ENCODE measurements around the gene NRN1L.

The NRN1L gene

DNA sequence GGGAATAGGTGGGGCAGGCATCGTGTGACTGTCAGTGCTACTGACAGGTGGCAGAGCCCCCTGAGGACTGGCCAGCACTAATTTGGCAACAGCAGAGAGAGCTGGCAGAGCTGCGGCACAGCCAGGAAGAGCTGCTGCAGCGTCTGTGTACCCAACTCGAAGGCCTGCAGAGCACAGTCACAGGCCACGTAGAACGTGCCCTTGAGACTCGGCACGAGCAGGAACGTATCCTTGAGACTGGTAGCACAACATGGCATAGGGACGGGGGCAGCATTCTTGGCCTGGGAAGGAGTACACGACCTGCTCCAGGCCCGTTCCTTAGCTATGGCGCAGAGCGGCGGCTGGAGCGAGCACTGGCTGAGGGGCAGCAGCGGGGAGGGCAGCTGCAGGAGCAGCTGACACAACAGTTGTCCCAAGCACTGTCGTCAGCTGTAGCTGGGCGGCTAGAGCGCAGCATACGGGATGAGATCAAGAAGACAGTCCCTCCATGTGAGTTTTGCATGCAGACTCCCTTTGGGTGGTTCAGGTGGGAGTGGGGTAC is 3.0 kb upstream of the NRN1L start:
- Histone ChIP-seq H3K27ac (ENCODE audit: low read length) (no peak overlapping the region), H3K4me2 (ENCODE audit: insufficient read depth, low read length) (no peak overlapping the region), H3K9ac (ENCODE audit: low read depth, low read length) (no peak overlapping the region), H3K79me2 (ENCODE audit: insufficient read depth, low read length) (peaks cover 7% of the 10 kb centered on the region), H4K20me1 (ENCODE audit: insufficient read depth, low read length) (peaks cover 42% of the 10 kb centered on the region), H3K27me3 (ENCODE audit: insufficient read depth, low read length, poor library complexity) (no peaks in the 10 kb centered on the region), H3K4me3 (ENCODE audit: low read depth in 1 of 2, low read length in 2 of 2) (no peak overlapping the region), H3K4me1 (ENCODE audit: insufficient read depth, low read length) (no peaks in the 10 kb centered on the region), H2AFZ (ENCODE audit: low read depth, low read length) (no peak overlapping the region), H3K36me3 (ENCODE audit: insufficient read depth, low read length) (peaks cover 97% of the 10 kb centered on the region), H3K9me3 (ENCODE audit: insufficient read depth, low read length, severe bottlenecking) (no peaks in the 10 kb centered on the region)
- DNase-seq (no peak), ATAC-seq (ENCODE audit: insufficient read depth, low read depth) (no peak)
- TF ChIP-seq CTCF (IDR thresholded peaks at IDR 0.05; ENCODE audit: borderline replicate concordance, extremely low read depth, low read length, poor library complexity, severe bottlenecking) = no peak
- no peak for TF ChIP-seq EZH2 (IDR thresholded peaks at IDR 0.05; ENCODE audit: borderline replicate concordance, low read depth, low read length, severe bottlenecking)

- no peaks in the 10 kb centered on the region for H3K9me3 ChIP-seq (ENCODE audit: insufficient read depth, low read length, severe bottlenecking)
- ATAC-seq (ENCODE audit: insufficient read depth, low read depth) (no peak), DNase-seq (no peak)
- no peaks in the 10 kb centered on the region for H3K27me3 ChIP-seq (ENCODE audit: insufficient read depth, low read length, poor library complexity)
- H3K36me3 ChIP-seq (ENCODE audit: insufficient read depth, low read length) = peaks cover 88% of the 10 kb centered on the region
- no peak overlapping the region for H3K9ac ChIP-seq (ENCODE audit: low read depth, low read length)
- H3K4me3 ChIP-seq (ENCODE audit: low read depth in 1 of 2, low read length in 2 of 2) = no peak overlapping the region
- no peak overlapping the region for H3K4me2 ChIP-seq (ENCODE audit: insufficient read depth, low read length)
- no peak overlapping the region for H2AFZ ChIP-seq (ENCODE audit: low read depth, low read length)
- no peaks in the 10 kb centered on the region for H3K79me2 ChIP-seq (ENCODE audit: insufficient read depth, low read length)
- no peaks in the 10 kb centered on the region for H3K4me1 ChIP-seq (ENCODE audit: insufficient read depth, low read length)
- H4K20me1 ChIP-seq (ENCODE audit: insufficient read depth, low read length) = peaks cover 34% of the 10 kb centered on the region
- TF ChIP-seq EZH2 (IDR thresholded peaks at IDR 0.05; ENCODE audit: borderline replicate concordance, low read depth, low read length, severe bottlenecking) = no peak
- TF ChIP-seq CTCF (IDR thresholded peaks at IDR 0.05; ENCODE audit: borderline replicate concordance, extremely low read depth, low read length, poor library complexity, severe bottlenecking) = no peak
- no peak overlapping the region for H3K27ac ChIP-seq (ENCODE audit: low read length)
Observed at GRCh38 chr16:67882374-67883145, 2.1 kb upstream of the NRN1L start.

DNA sequence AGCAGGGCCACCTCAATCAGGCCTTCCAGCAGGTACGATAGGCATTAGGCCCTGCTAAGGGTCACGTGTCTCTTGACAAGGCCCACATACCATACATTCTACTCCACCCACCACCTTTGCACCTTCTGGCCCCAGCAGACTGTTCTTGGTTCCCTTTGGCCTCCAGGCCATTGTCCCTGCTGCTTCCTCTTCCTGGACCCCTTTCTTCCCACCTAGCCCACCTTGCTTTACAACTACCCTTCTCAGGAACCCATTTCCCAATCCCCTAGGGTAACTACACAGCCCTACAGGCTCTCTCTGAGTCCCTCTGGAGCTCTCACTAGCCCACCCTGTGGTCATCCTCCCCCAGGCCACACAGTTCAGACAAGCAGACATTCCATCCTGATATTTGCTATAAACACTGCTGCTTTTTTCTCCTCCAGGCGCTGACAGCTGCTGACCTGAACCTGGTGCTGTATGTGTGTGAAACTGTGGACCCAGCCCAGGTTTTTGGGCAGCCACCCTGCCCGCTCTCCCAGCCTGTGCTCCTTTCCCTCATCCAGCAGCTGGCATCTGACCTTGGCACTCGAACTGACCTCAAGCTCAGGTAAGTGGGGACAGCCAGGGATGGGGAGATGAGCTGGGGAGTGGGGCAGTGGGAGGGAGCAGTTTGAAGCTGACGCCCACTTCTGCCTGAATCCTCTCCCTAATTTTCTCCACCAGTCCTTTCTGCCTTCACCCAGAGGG is 1.4 kb upstream of the NRN1L start:
- H3K36me3 ChIP-seq (ENCODE audit: insufficient read depth, low read length) = peaks cover 81% of the 10 kb centered on the region
- DNase-seq = no peak
- no peak overlapping the region for H2AFZ ChIP-seq (ENCODE audit: low read depth, low read length)
- H3K27me3 ChIP-seq (ENCODE audit: insufficient read depth, low read length, poor library complexity) = no peaks in the 10 kb centered on the region
- no peak for ATAC-seq (ENCODE audit: insufficient read depth, low read depth)
- H3K9me3 ChIP-seq (ENCODE audit: insufficient read depth, low read length, severe bottlenecking) = no peaks in the 10 kb centered on the region
- peaks cover 34% of the 10 kb centered on the region for H4K20me1 ChIP-seq (ENCODE audit: insufficient read depth, low read length)
- no peak overlapping the region for H3K4me3 ChIP-seq (ENCODE audit: low read depth in 1 of 2, low read length in 2 of 2)
- no peak overlapping the region for H3K27ac ChIP-seq (ENCODE audit: low read length)
- no peak overlapping the region for H3K9ac ChIP-seq (ENCODE audit: low read depth, low read length)
- H3K79me2 ChIP-seq (ENCODE audit: insufficient read depth, low read length) = no peaks in the 10 kb centered on the region
- H3K4me2 ChIP-seq (ENCODE audit: insufficient read depth, low read length) = no peak overlapping the region
- TF ChIP-seq CTCF (IDR thresholded peaks at IDR 0.05; ENCODE audit: borderline replicate concordance, extremely low read depth, low read length, poor library complexity, severe bottlenecking) (no peak), EZH2 (IDR thresholded peaks at IDR 0.05; ENCODE audit: borderline replicate concordance, low read depth, low read length, severe bottlenecking) (no peak)
- no peaks in the 10 kb centered on the region for H3K4me1 ChIP-seq (ENCODE audit: insufficient read depth, low read length)
